Measurements from ENCODE around the gene ADAMTSL1. TPM values are rescaled to one million over a fixed set of nuclear protein-coding genes. Genes with fewer than 3 reads are reported as not detected.

The ADAMTSL1 gene
- total RNA-seq, 2 donors from 2014 or later, result 1.5 TPM; not detected in 1

DNA sequence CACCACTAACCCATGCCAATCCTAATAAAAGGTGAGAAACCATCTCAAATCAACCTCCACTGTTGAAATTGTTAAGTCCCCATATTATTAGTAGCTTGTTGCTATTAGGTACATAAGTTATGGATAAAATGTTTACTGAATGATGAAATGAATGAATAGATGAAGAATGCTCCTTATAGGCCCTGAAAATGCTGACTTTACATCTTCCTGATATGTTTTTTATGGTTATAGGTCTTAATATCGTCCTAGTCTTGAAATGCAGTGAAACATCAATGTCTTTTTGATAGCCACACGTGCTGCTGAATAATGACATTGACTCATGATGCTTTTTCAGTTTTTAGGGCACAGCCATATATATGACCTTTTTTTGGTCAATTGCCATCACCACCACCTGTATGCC, 281.3 kb downstream of the ADAMTSL1 start:
- Histone ChIP-seq H3K27ac (ENCODE audit: low read depth, low read length) (no peak overlapping the region), H3K4me1 (ENCODE audit: control insufficient read depth, insufficient read depth, low read length) (peaks cover 15% of the 10 kb centered on the region), H3K36me3 (ENCODE audit: control insufficient read depth, insufficient read depth, low read length) (no peaks in the 10 kb centered on the region), H3K27me3 (ENCODE audit: control insufficient read depth, insufficient read depth, low read length, poor library complexity, severe bottlenecking) (no peaks in the 10 kb centered on the region), H3K4me3 (ENCODE audit: low read length) (no peak overlapping the region), H3K9me3 (ENCODE audit: control insufficient read depth, low read length) (no peaks in the 10 kb centered on the region), H3K9ac (ENCODE audit: extremely low read depth, low read length, poor library complexity, severe bottlenecking) (no peak overlapping the region)
- H3K9me3 Mint-ChIP-seq, result no peaks in the 10 kb centered on the region
- 92% methylated on average over 2 of the region's 2 CpGs for WGBS, 2 experiments (ENCODE audit: insufficient coverage in 1 of 2, insufficient read length in 1 of 2)
- H3K27me3 Mint-ChIP-seq (ENCODE audit: insufficient read depth), result no peaks in the 10 kb centered on the region
- peaks cover 18% of the 10 kb centered on the region for H3K4me1 Mint-ChIP-seq
- TF ChIP-seq, protein P1, sequence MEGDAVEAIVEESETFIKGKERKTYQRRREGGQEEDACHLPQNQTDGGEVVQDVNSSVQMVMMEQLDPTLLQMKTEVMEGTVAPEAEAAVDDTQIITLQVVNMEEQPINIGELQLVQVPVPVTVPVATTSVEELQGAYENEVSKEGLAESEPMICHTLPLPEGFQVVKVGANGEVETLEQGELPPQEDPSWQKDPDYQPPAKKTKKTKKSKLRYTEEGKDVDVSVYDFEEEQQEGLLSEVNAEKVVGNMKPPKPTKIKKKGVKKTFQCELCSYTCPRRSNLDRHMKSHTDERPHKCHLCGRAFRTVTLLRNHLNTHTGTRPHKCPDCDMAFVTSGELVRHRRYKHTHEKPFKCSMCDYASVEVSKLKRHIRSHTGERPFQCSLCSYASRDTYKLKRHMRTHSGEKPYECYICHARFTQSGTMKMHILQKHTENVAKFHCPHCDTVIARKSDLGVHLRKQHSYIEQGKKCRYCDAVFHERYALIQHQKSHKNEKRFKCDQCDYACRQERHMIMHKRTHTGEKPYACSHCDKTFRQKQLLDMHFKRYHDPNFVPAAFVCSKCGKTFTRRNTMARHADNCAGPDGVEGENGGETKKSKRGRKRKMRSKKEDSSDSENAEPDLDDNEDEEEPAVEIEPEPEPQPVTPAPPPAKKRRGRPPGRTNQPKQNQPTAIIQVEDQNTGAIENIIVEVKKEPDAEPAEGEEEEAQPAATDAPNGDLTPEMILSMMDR (conservative IDR thresholded peaks at IDR 0.05), result no peak
- no peak for DNase-seq
- no peaks in the 10 kb centered on the region for H3K36me3 Mint-ChIP-seq (ENCODE audit: low read depth)
- H3K4me3 Mint-ChIP-seq, result no peak overlapping the region
- no peak overlapping the region for H3K27ac Mint-ChIP-seq

DNA sequence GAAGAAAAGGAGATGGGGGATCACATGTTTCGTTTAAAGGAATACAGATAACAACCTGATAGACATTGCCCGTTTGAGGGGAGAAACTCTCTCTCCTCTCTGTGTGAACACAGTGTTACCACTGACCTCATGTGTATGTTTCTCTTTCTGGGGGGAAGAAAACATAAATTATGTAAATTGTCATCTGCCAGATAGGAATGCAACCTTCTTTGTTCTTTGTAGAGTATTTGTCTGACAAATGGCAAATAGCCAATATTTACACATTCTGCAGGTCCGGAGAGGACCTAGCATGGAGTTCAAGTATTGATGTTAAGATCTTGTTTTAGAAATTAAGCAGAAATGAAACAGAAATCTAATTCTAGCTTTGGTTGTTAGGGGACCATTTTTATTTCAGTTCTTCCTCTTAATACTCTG, 282.8 kb downstream of the ADAMTSL1 start:
- Mint-ChIP-seq H3K27ac (no peak overlapping the region), H3K4me1 (peaks cover 29% of the 10 kb centered on the region), H3K27me3 (ENCODE audit: insufficient read depth) (no peaks in the 10 kb centered on the region), H3K36me3 (ENCODE audit: low read depth) (no peaks in the 10 kb centered on the region), H3K4me3 (no peak overlapping the region), H3K9me3 (no peaks in the 10 kb centered on the region)
- Histone ChIP-seq H3K36me3 (ENCODE audit: control insufficient read depth, insufficient read depth, low read length) (no peaks in the 10 kb centered on the region), H3K9me3 (ENCODE audit: control insufficient read depth, low read length) (no peaks in the 10 kb centered on the region), H3K9ac (ENCODE audit: extremely low read depth, low read length, poor library complexity, severe bottlenecking) (no peak overlapping the region), H3K27me3 (ENCODE audit: control insufficient read depth, insufficient read depth, low read length, poor library complexity, severe bottlenecking) (no peaks in the 10 kb centered on the region), H3K4me1 (ENCODE audit: control insufficient read depth, insufficient read depth, low read length) (peaks cover 26% of the 10 kb centered on the region), H3K4me3 (ENCODE audit: low read length) (no peak overlapping the region), H3K27ac (ENCODE audit: low read depth, low read length) (no peak overlapping the region)
- WGBS, 2 experiments (ENCODE audit: insufficient coverage in 1 of 2, insufficient read length in 1 of 2), result 77 to 88% methylated on average over 3 of the region's 3 CpGs
- TF ChIP-seq, protein P1 (conservative IDR thresholded peaks at IDR 0.05), result no peak
- no peak for DNase-seq

DNA sequence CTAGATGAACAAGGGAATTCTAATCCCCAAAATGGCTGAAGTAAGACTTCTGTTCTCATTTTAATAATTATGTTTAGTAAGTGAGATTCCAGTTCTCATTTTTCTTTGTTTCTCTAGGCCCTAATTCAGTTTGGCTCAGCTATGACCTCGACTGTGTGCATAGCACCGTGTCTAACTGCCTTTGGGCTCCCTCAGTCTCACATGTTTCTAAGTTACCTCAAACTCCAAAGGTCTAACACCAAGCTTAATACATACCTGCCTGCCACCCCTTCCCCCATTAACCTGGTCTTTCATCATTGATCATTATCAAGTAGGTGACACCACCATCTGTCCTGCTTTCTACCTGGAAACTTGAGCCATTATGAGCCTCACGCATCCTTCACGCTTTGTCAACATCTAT, 285.9 kb downstream of the ADAMTSL1 start:
- Mint-ChIP-seq H3K27me3 (ENCODE audit: insufficient read depth) (no peaks in the 10 kb centered on the region), H3K36me3 (ENCODE audit: low read depth) (no peaks in the 10 kb centered on the region), H3K9me3 (no peaks in the 10 kb centered on the region), H3K4me3 (no peak overlapping the region), H3K27ac (no peak overlapping the region), H3K4me1 (peaks cover 44% of the 10 kb centered on the region)
- TF ChIP-seq, protein P1 (conservative IDR thresholded peaks at IDR 0.05), result no peak
- Histone ChIP-seq H3K9ac (ENCODE audit: extremely low read depth, low read length, poor library complexity, severe bottlenecking) (no peak overlapping the region), H3K36me3 (ENCODE audit: control insufficient read depth, insufficient read depth, low read length) (no peaks in the 10 kb centered on the region), H3K9me3 (ENCODE audit: control insufficient read depth, low read length) (no peaks in the 10 kb centered on the region), H3K4me1 (ENCODE audit: control insufficient read depth, insufficient read depth, low read length) (peaks cover 32% of the 10 kb centered on the region), H3K4me3 (ENCODE audit: low read length) (no peak overlapping the region), H3K27me3 (ENCODE audit: control insufficient read depth, insufficient read depth, low read length, poor library complexity, severe bottlenecking) (no peaks in the 10 kb centered on the region), H3K27ac (ENCODE audit: low read depth, low read length) (no peak overlapping the region)
- WGBS, 2 experiments (ENCODE audit: insufficient coverage in 1 of 2, insufficient read length in 1 of 2), result 87 to 96% methylated on average over 4 of the region's 4 CpGs
- no peak for DNase-seq

Data from endodermal cell (in vitro differentiated cells).